Measurements from ENCODE around the gene IL36B.

The IL36B gene

DNA sequence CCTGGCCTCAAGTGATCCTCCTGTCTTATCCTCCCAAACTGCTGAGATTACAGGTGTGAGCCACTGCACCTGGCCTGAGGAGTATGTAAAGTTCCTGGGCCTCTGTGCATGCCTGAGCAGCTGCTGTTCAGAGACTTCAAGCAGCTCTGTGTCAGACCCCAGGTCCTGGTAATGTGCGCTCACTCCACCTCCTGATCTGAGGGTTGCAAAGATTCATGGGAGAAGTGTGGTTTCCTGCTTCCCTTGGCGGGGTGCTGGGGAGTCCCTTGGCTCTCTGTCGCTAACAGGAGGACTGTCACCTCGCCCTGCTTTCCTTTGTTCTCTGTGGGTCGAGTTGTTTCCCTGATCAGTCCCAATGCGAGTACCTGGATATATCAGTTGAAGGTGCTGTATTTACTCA lies 56.0 kb downstream of the IL36B start:
- H3K27ac ChIP-seq: no peak overlapping the region

DNA sequence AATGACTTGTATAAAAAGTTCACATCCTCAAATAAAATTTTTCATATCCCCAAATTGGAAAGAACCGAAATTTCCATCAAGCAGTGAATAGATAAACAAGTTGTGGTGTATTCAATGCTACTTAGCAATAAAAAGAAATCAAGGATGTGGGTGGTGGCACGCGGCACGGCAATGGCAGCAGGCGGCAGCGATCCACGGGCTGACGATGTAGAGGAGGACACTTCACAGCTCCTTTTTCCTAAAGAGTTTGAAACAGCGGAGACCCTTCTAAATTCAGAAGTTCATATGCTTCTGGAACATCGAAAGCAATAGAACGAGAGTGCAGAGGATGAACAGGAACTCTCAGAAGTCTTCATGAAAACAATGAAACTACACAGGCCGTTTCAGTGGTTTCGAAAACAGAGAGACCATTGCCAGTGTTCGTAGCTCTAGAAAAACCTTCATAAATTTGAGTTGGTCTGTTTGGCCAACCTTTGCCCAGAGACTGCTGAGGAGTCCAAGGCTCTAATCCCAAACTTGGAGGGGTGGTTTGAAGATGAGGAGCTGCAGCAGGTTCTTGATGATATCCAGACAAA lies 57.2 kb downstream of the IL36B start:
- no peak for TF ChIP-seq ZFX (IDR thresholded peaks at IDR 0.05; ENCODE audit: borderline replicate concordance)
- TF ChIP-seq, protein P1, sequence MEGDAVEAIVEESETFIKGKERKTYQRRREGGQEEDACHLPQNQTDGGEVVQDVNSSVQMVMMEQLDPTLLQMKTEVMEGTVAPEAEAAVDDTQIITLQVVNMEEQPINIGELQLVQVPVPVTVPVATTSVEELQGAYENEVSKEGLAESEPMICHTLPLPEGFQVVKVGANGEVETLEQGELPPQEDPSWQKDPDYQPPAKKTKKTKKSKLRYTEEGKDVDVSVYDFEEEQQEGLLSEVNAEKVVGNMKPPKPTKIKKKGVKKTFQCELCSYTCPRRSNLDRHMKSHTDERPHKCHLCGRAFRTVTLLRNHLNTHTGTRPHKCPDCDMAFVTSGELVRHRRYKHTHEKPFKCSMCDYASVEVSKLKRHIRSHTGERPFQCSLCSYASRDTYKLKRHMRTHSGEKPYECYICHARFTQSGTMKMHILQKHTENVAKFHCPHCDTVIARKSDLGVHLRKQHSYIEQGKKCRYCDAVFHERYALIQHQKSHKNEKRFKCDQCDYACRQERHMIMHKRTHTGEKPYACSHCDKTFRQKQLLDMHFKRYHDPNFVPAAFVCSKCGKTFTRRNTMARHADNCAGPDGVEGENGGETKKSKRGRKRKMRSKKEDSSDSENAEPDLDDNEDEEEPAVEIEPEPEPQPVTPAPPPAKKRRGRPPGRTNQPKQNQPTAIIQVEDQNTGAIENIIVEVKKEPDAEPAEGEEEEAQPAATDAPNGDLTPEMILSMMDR (IDR thresholded peaks at IDR 0.05): no peak
- H3K27ac ChIP-seq: no peak overlapping the region

More for the DNA sequence above, 56.0 kb downstream of the IL36B start:
- TF ChIP-seq, protein P1 (IDR thresholded peaks at IDR 0.05): no peak
- TF ChIP-seq ZFX (IDR thresholded peaks at IDR 0.05; ENCODE audit: borderline replicate concordance): no peak

DNA sequence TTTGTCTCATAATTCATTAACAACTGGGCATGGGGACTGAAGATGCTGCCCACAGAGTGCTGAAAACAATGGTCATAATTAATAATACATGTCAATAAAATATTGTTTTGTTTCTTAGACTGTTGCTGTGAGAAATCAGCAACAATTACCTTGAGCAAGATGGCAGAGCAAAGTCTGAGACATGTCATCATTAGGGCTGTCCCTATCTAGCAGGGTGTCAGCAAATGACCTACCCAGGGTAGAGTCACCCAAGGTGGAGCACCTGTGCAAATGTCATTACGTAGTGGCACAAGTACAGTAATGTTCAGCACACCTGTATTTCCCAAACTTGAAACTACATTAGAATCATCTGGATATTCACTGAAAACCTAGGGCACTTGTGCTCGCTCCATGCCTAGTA lies 58.0 kb downstream of the IL36B start:
- no peak overlapping the region for H3K27ac ChIP-seq
- TF ChIP-seq, protein P1 (IDR thresholded peaks at IDR 0.05): no peak
- no peak for TF ChIP-seq ZFX (IDR thresholded peaks at IDR 0.05; ENCODE audit: borderline replicate concordance)

DNA sequence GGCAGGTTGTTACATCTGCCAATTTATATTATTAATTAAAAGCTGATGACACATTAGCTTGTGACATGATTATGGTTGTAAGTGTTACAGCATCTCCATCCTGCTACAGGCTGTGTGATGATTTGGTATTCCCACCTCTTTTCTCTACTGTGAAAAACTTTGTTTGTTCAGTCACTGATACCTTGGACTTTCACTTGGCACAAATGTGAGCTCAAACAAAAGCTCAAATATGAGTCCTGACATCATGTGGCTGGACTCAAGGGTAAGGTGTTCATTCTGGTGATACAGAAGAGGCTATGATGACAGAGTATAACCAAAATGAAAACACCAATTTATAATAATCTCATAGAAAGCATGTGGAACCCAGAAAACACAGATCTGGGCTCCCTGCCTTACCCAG lies 58.8 kb downstream of the IL36B start:
- H3K27ac ChIP-seq: no peak overlapping the region
- TF ChIP-seq, protein P1 (IDR thresholded peaks at IDR 0.05): no peak
- no peak for TF ChIP-seq ZFX (IDR thresholded peaks at IDR 0.05; ENCODE audit: borderline replicate concordance)

DNA sequence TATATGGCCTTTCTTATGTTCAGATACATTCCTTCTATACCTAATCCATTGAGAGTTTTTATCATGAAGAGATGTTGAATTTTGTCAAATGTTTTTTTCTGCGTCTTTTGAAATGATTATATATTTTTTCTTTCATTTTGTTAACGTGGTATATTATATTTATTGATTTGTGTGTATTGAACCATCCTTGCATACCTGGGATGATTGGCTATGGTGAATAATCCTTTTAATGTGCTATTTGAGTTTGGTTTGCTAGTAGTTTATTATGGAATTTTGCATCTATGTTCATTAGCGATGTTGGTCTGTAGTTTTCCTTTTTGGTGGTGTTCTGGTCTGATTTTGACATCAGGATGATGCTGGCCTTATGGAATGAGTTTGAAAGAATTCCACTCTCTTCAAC lies 63.1 kb downstream of the IL36B start:
- H3K27ac ChIP-seq: no peak overlapping the region
- TF ChIP-seq, protein P1 (IDR thresholded peaks at IDR 0.05): no peak
- no peak for TF ChIP-seq ZFX (IDR thresholded peaks at IDR 0.05; ENCODE audit: borderline replicate concordance)

DNA sequence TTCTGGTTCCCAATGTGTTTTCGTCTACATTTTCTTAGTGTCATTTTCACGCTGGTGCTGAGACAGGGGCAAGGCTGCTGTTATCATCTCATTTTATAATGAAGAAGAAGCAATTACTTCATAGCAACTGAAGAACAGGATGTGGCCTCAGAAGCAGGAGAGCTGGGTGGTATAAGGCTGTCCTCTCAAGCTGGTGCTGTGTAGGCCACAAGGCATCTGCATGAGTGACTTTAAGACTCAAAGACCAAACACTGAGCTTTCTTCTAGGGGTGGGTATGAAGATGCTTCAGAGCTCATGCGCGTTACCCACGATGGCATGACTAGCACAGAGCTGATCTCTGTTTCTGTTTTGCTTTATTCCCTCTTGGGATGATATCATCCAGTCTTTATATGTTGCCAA lies 67.6 kb downstream of the IL36B start:
- no peak overlapping the region for H3K27ac ChIP-seq
- TF ChIP-seq, protein P1 (IDR thresholded peaks at IDR 0.05): no peak
- no peak for TF ChIP-seq ZFX (IDR thresholded peaks at IDR 0.05; ENCODE audit: borderline replicate concordance)

DNA sequence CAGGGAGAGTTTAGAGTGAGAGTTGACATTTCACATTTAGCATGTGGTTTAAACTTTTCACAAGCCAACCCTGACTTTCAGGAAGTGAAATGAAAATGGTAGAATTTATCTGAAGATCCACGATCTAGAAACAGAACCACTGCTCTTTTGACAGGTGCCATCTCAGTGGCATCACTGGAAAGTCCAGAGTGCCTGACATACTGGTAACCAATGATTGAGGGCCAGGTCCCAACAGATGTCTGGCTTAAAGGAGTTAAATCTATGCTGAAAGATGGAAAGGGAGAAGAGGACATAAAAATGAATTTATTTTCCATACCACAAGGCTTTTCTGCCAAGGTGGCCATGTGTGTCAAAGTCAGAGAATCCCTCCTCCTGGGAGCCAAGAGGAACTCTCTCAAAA lies 72.1 kb downstream of the IL36B start:
- no peak for TF ChIP-seq ZFX (IDR thresholded peaks at IDR 0.05; ENCODE audit: borderline replicate concordance)
- TF ChIP-seq, protein P1 (IDR thresholded peaks at IDR 0.05): no peak
- no peak overlapping the region for H3K27ac ChIP-seq

All from 22Rv1 (cell line).